ENCODE measurements around the gene SYT3. TPM values are rescaled to one million over a fixed set of nuclear protein-coding genes. Genes with fewer than 3 reads are reported as not detected.

SYT3 gene
- total and polyA plus RNA-seq, 2 of the 8 experiments (the other 6 are each of a cell fraction or from before 2014, with no cell fraction given): 6.7 to 17.3 TPM

DNA sequence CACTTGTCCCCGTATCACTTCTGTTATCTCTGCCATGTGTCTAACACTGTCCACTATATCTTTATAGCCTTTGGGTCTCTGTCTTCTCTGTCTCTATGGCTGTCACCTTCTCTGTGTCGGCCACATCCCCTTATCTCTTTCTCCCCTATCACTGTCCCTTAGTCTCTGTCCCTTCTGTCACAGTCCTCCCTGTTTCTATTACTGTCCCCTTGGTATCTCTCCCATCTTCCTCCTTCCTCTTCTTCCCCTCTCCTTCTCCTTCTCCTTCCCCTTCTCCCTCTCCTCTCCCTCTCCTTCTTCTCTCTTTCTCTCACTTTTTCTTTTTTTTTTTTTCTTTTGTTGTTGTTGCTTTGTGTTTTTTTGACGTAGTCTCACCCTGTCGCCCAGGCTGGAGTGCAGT lies 36.7 kb downstream of the SYT3 start (continued):
- TF ChIP-seq, protein P1, sequence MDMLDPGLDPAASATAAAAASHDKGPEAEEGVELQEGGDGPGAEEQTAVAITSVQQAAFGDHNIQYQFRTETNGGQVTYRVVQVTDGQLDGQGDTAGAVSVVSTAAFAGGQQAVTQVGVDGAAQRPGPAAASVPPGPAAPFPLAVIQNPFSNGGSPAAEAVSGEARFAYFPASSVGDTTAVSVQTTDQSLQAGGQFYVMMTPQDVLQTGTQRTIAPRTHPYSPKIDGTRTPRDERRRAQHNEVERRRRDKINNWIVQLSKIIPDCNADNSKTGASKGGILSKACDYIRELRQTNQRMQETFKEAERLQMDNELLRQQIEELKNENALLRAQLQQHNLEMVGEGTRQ (IDR thresholded peaks at IDR 0.05; ENCODE audit: low read length): no peak
- no peak for TF ChIP-seq ASH2L (IDR thresholded peaks at IDR 0.05; ENCODE audit: low read length)

Measured in H1 (cell line).